Prostate gland (tissue), 2 donors: ENCODE results near the gene WDFY3. TPM values are rescaled to one million over a fixed set of nuclear protein-coding genes. Genes with fewer than 3 reads are reported as not detected.

Experiments used
- DNase-seq: peaks from one replicate; pipeline ENCODE4 v3.0.0-alpha.2; 2019; ENCODE audit warnings: low spot score
- H3K27ac ChIP-seq, 2 donors: fragments of 200-600 bp; sonication (generic); 2 replicates each; pipeline ENCODE4 v1.5.1; 2017 to 2019
- H3K27me3 ChIP-seq: fragments of 200-600 bp; sonication (generic); replicated peaks from 2 replicates; pipeline ENCODE4 v1.5.1; 2019; ENCODE audit not compliant: insufficient read depth
- H3K36me3 ChIP-seq, 2 donors: fragments of 200-600 bp; sonication (generic); 1 replicate in 1 of 2; 2 replicates in 1 of 2; pipeline versions ENCODE4 v1.5.1 to v1.8.1; 2017 to 2019
- H3K4me1 ChIP-seq: fragments of 200-600 bp; sonication (generic); replicated peaks from 2 replicates; pipeline ENCODE4 v1.5.1; 2019
- H3K4me3 ChIP-seq, 2 donors: fragments of 200-600 bp; sonication (generic); 2 replicates each; pipeline ENCODE4 v1.5.1; 2017 to 2019
- H3K9me3 ChIP-seq: fragments of 200-600 bp; sonication (generic); 2 replicates; pipeline ENCODE4 v1.5.1; 2017
- CTCF ChIP-seq, 4 experiments: fragments of 200-600 bp in 2 of 4; fragments of 450-650 bp in 2 of 4; sonication (generic) in 2 of 4; IDR thresholded peaks; 1 replicate in 3 of 4; 2 replicates in 1 of 4; pipeline ENCODE4 v1.5.1; 2016 to 2019; ENCODE audit warnings: antibody characterized with exemption in 4 of 4, mild to moderate bottlenecking in 2 of 4, moderate library complexity in 2 of 4
- POLR2A ChIP-seq: fragments of 450-650 bp; IDR thresholded peaks from one replicate; pipeline ENCODE4 v1.6.1; 2016; ENCODE audit warnings: antibody characterized with exemption, mild to moderate bottlenecking
- POLR2AphosphoS5 ChIP-seq: sonication (generic); formaldehyde crosslinking; IDR thresholded peaks from one replicate; pipeline ENCODE4 v1.6.1; 2017; ENCODE audit warnings: antibody characterized with exemption
- WGBS: methylation state at CpG from one replicate; pipeline ENCODE4 v1.1.5; 2018; 5-methylcytosine and 5-hydroxymethylcytosine counted together
- intact Hi-C: fragments of 100-400 bp; cut with DNase I; formaldehyde crosslinking; loops from one replicate; pipeline ENCODE4 v1.14.2; 2022
- total RNA-seq, 2 donors: library from RNA; depleted of rRNA; stranded (reverse); fragments of >200 nt; gene quantifications; one replicate each; pipeline ENCODE4 v1.1.0, GENCODE V29; 2016

WDFY3 gene
- total RNA-seq, 2 donors from 2014 or later = 48.1 to 110 TPM

DNA sequence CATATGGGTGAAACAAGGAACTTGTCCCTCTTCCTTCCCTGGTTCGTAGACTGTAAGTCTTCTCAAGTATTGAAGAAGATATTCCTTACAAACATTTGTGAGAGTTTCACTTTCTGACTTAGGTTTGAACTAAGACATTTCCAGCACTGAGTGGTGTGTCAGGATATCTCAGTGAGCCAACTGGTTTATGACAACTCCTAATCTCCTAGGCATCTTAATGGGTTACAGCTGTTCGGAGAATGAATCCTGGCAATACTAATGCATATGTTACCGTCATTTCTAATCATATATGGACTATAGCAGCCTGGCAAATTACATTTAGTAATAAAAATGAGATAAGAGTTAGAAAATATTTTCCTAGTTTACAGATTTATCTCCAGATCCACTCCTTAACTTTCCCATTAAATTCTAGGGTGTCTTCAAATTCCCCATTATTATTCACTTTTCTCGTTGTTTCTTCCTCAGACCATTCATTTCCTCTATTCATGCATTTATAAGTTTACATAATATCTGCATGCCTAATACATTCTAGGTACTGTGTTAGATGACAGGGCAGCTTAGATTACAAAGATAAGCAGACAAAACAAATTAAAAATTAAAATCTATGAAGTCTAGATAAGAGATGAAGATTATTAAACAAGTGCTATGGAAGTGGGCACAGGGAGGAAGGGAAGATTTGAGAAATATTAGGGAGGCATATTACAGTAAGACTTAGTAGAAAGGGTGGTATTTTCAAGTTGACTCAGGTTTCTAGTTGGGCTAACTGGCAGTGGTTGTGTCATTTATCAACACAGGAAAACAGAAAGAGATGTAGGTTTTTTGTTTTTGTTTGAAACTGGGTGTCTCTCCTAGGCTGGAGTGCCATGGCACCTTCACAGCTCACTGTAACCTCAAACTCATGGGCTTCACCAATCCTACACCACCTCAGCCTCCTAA lies 173.9 kb downstream of the WDFY3 start:
- Histone ChIP-seq H3K36me3 (no peaks in the 10 kb centered on the region), H3K27me3 (no peaks in the 10 kb centered on the region), H3K9me3 (no peaks in the 10 kb centered on the region), H3K4me3 (no peak overlapping the region), H3K27ac (no peak overlapping the region), H3K4me1 (no peaks in the 10 kb centered on the region)
- intact Hi-C loops = no loop called here
- no peak for DNase-seq
- WGBS = 53% methylated on average over 4 of the region's 4 CpGs
- TF ChIP-seq POLR2AphosphoS5 (no peak), POLR2A (no peak), CTCF (IDR thresholded peaks at IDR 0.05) (no peak)

GRCh38 chr4:84790769-84791565 lies 175.5 kb downstream of the WDFY3 start:
- H3K4me3 ChIP-seq = no peak overlapping the region
- no peaks in the 10 kb centered on the region for H3K4me1 ChIP-seq
- no peaks in the 10 kb centered on the region for H3K36me3 ChIP-seq
- 88% methylated on average over 5 of the region's 5 CpGs for WGBS
- no peak for DNase-seq
- no peak for TF ChIP-seq POLR2AphosphoS5
- no peak for TF ChIP-seq POLR2A
- TF ChIP-seq CTCF (IDR thresholded peaks at IDR 0.05) = no peak
- no peaks in the 10 kb centered on the region for H3K27me3 ChIP-seq
- H3K27ac ChIP-seq = no peak overlapping the region
- intact Hi-C loops = no loop called here
- H3K9me3 ChIP-seq = no peaks in the 10 kb centered on the region

DNA sequence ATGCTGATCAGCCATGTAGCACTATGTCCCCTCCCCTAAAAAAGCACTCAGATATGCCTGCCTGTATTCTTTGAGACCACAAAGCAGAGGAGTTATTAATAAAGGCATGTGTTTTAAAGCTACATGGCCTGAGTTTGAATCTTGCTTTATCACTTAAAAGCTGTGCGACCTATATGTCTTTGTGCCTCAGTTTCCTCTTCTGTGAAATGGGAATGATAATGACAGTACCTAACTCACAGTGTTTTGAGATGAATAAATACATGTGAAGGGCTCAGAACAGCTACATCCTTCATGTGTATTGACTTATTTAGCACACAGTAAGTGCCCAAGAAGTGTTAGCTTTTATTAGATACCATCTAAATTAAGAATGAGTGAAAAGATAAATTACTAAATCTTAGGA lies 180.0 kb downstream of the WDFY3 start:
- peaks cover 0 to 3% of the 10 kb centered on the region in 2 donors for H3K36me3 ChIP-seq
- no peak for TF ChIP-seq CTCF (IDR thresholded peaks at IDR 0.05)
- no peak for TF ChIP-seq POLR2A
- TF ChIP-seq POLR2AphosphoS5 = no peak
- no peak overlapping the region for H3K27ac ChIP-seq
- no peak overlapping the region for H3K4me3 ChIP-seq
- no peak for DNase-seq
- H3K9me3 ChIP-seq = no peaks in the 10 kb centered on the region
- intact Hi-C loops = no loop called here
- H3K4me1 ChIP-seq = no peaks in the 10 kb centered on the region
- WGBS = 96% methylated on average over 1 of the region's 1 CpG
- no peaks in the 10 kb centered on the region for H3K27me3 ChIP-seq

GRCh38 chr4:84782517-84782916 lies 184.0 kb downstream of the WDFY3 start:
- H3K9me3 ChIP-seq = no peaks in the 10 kb centered on the region
- DNase-seq = no peak
- peaks cover 0 to 3% of the 10 kb centered on the region in 2 donors for H3K36me3 ChIP-seq
- H3K4me3 ChIP-seq = no peak overlapping the region
- no peak overlapping the region for H3K27ac ChIP-seq
- intact Hi-C loops = no loop called here
- 95% methylated on average over 4 of the region's 4 CpGs for WGBS
- H3K4me1 ChIP-seq = no peaks in the 10 kb centered on the region
- H3K27me3 ChIP-seq = no peaks in the 10 kb centered on the region
- TF ChIP-seq POLR2A (no peak), POLR2AphosphoS5 (no peak)

DNA sequence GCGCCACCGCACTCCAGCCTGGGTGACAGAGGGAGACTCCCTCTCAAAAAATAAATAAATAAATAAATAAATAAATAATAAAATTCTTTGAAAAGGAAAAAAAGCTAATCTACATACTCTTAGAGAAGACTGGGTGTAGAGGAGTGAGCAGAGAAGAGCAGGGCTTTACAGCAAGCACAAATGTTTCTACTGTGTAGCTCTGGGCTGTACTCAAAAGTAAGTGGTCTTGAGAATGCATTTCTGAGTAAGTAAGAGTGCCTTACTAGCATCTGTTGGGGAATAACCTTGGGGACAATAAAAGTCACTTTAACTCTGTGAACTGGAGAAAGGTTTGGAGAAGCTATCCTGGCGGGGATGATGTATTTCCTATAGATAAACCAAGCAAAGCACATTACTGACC lies 185.8 kb downstream of the WDFY3 start:
- H3K4me1 ChIP-seq = no peaks in the 10 kb centered on the region
- no peaks in the 10 kb centered on the region for H3K27me3 ChIP-seq
- intact Hi-C loops = no loop called here
- WGBS = 96% methylated on average over 3 of the region's 3 CpGs
- no peak for DNase-seq
- H3K27ac ChIP-seq = no peak overlapping the region
- TF ChIP-seq POLR2A = no peak
- no peak for TF ChIP-seq POLR2AphosphoS5
- no peak for TF ChIP-seq CTCF (IDR thresholded peaks at IDR 0.05)
- peaks cover 0 to 3% of the 10 kb centered on the region in 2 donors for H3K36me3 ChIP-seq
- H3K4me3 ChIP-seq = no peak overlapping the region
- H3K9me3 ChIP-seq = no peaks in the 10 kb centered on the region
